HG03060 (cell line): ENCODE results near the gene DDAH1.

Experiments used
- ATAC-seq: cut with Tn5 transposase; IDR thresholded peaks from one replicate; pipeline ENCODE4 v1.9.1; 2021; ENCODE audit warnings: low read depth, moderate number of reproducible peaks; ENCODE audit not compliant: unreplicated experiment

Gene DDAH1

GRCh38 chr1:85397490-85398032, 67.4 kb downstream of the DDAH1 start:
- ATAC-seq: no peak

GRCh38 chr1:85396194-85396593, 68.8 kb downstream of the DDAH1 start:
- no peak for ATAC-seq

GRCh38 chr1:85394130-85394529, 70.8 kb downstream of the DDAH1 start:
- no peak for ATAC-seq

- no peak for ATAC-seq
These were observed 71.5 kb downstream of the DDAH1 start for GRCh38 chr1:85393490-85393889.

- no peak for ATAC-seq
These were observed 76.5 kb downstream of the DDAH1 start for GRCh38 chr1:85388416-85388815.

GRCh38 chr1:85387781-85388180, 77.2 kb downstream of the DDAH1 start:
- ATAC-seq: no peak

GRCh38 chr1:85386068-85386722, 78.8 kb downstream of the DDAH1 start:
- ATAC-seq: no peak

- ATAC-seq: no peak
These were observed 85.5 kb downstream of the DDAH1 start for GRCh38 chr1:85379203-85380136.

GRCh38 chr1:85378534-85378933, 86.4 kb downstream of the DDAH1 start:
- no peak for ATAC-seq

- no peak for ATAC-seq
These were observed 88.6 kb downstream of the DDAH1 start for GRCh38 chr1:85376356-85376755.

GRCh38 chr1:85375493-85375892, 89.5 kb downstream of the DDAH1 start:
- no peak for ATAC-seq

GRCh38 chr1:85374160-85374559, 90.8 kb downstream of the DDAH1 start:
- ATAC-seq: no peak

GRCh38 chr1:85373378-85373708, 91.6 kb downstream of the DDAH1 start:
- no peak for ATAC-seq

- no peak for ATAC-seq
These were observed 92.1 kb downstream of the DDAH1 start for GRCh38 chr1:85372683-85373377.

- no peak for ATAC-seq
These were observed 93.9 kb downstream of the DDAH1 start for GRCh38 chr1:85371021-85371420.

GRCh38 chr1:85368073-85368770, 96.7 kb downstream of the DDAH1 start:
- ATAC-seq: no peak

GRCh38 chr1:85366391-85367170, 98.4 kb downstream of the DDAH1 start:
- ATAC-seq: no peak

GRCh38 chr1:85365851-85366250, 99.1 kb downstream of the DDAH1 start:
- ATAC-seq: no peak

GRCh38 chr1:85363521-85363920, 101.4 kb downstream of the DDAH1 start:
- no peak for ATAC-seq

GRCh38 chr1:85363092-85363491, 101.9 kb downstream of the DDAH1 start:
- ATAC-seq: no peak
